HepG2 (cell line): ENCODE results near the gene COL18A1. TPM values are rescaled to one million over a fixed set of nuclear protein-coding genes. Genes with fewer than 3 reads are reported as not detected.

Source experiments
- CBX5 ChIP-seq: sonication (generic); formaldehyde crosslinking; IDR thresholded peaks from 2 replicates; pipeline ENCODE4 v1.4.0; 2020; ENCODE audit warnings: missing genetic modification reagents, borderline replicate concordance
- CREB3 ChIP-seq: sonication (generic); formaldehyde crosslinking; IDR thresholded peaks from 2 replicates; pipeline ENCODE4 v1.5.0; 2020; ENCODE audit warnings: missing genetic modification reagents
- DDIT3 ChIP-seq: sonication (generic); formaldehyde crosslinking; IDR thresholded peaks from 2 replicates; pipeline ENCODE4 v1.4.0; 2020; ENCODE audit warnings: mild to moderate bottlenecking, missing genetic modification reagents
- JDP2 ChIP-seq: sonication (generic); formaldehyde crosslinking; IDR thresholded peaks from 2 replicates; pipeline ENCODE4 v1.8.1; 2022; ENCODE audit warnings: missing genetic modification reagents, borderline replicate concordance
- MATR3 ChIP-seq: sonication (generic); formaldehyde crosslinking; IDR thresholded peaks from 2 replicates; pipeline ENCODE4 v1.4.0; 2020; ENCODE audit warnings: missing genetic modification reagents
- PBX2 ChIP-seq: IDR thresholded peaks from 2 replicates; pipeline ENCODE4 v1.6.1; 2016; ENCODE audit warnings: control low read depth
- PHB2 ChIP-seq: fragments of 450-650 bp; IDR thresholded peaks from 2 replicates; pipeline ENCODE4 v1.6.1; 2018; ENCODE audit not compliant: partially characterized antibody
- REPIN1 ChIP-seq: sonication (generic); formaldehyde crosslinking; IDR thresholded peaks from 2 replicates; pipeline ENCODE4 v1.8.0; 2022; ENCODE audit warnings: missing genetic modification reagents, low read depth, mild to moderate bottlenecking, borderline replicate concordance
- RFX1 ChIP-seq: fragments of 450-650 bp; IDR thresholded peaks from 2 replicates; pipeline ENCODE4 v1.6.1; 2017
- SMAD9 ChIP-seq: sonication (generic); formaldehyde crosslinking; IDR thresholded peaks from 2 replicates; pipeline ENCODE4 v1.5.1; 2020; ENCODE audit warnings: mild to moderate bottlenecking, missing genetic modification reagents
- SMARCC2 ChIP-seq: fragments of 450-650 bp; IDR thresholded peaks from 2 replicates; pipeline ENCODE4 v1.6.1; 2017; ENCODE audit warnings: antibody characterized with exemption, mild to moderate bottlenecking
- SNAPC2 ChIP-seq: sonication (generic); formaldehyde crosslinking; IDR thresholded peaks from 2 replicates; pipeline ENCODE4 v1.8.1; 2022; ENCODE audit warnings: mild to moderate bottlenecking, missing genetic modification reagents
- ZIK1 ChIP-seq: sonication (generic); formaldehyde crosslinking; IDR thresholded peaks from 2 replicates; pipeline ENCODE4 v1.5.0; 2020; ENCODE audit warnings: mild to moderate bottlenecking, low read depth, missing genetic modification reagents, borderline replicate concordance
- ZNF205 ChIP-seq: IDR thresholded peaks from 2 replicates; pipeline ENCODE4 v1.6.1; 2018; ENCODE audit warnings: missing biosample characterization, missing genetic modification reagents
- ZNF3 ChIP-seq: IDR thresholded peaks from 2 replicates; pipeline ENCODE4 v1.7.0; 2017; ENCODE audit warnings: inconsistent platforms
- ZNF446 ChIP-seq: sonication (generic); formaldehyde crosslinking; IDR thresholded peaks from 2 replicates; pipeline ENCODE4 v1.5.0; 2020; ENCODE audit warnings: mild to moderate bottlenecking, missing genetic modification reagents
- ZNF552 ChIP-seq: sonication (generic); formaldehyde crosslinking; IDR thresholded peaks from 2 replicates; pipeline ENCODE4 v1.9.0; 2022; ENCODE audit warnings: missing genetic modification reagents, mild to moderate bottlenecking, borderline replicate concordance
- ZNF569 ChIP-seq: sonication (generic); formaldehyde crosslinking; IDR thresholded peaks from 2 replicates; pipeline ENCODE4 v1.5.0; 2020; ENCODE audit warnings: mild to moderate bottlenecking, missing genetic modification reagents, moderate library complexity, borderline replicate concordance
- ZNF773 ChIP-seq: sonication (generic); formaldehyde crosslinking; IDR thresholded peaks from 2 replicates; pipeline ENCODE4 v1.4.0; 2020; ENCODE audit warnings: missing genetic modification reagents, borderline replicate concordance
- ZSCAN22 ChIP-seq: sonication (generic); formaldehyde crosslinking; IDR thresholded peaks from 2 replicates; pipeline ENCODE4 v1.4.0; 2020; ENCODE audit warnings: mild to moderate bottlenecking, missing genetic modification reagents
- polyA plus RNA-seq, 8 experiments: library from polyadenylated mRNA; depleted of rRNA in 3 of 8; stranded (reverse) in 7 of 8; unstranded in 1 of 8; fragments of >200 nt; fragmentation: Illumina TruSeq in 4 of 8; extraction: Trizol in 4 of 8; gene quantifications; 2 replicates each; pipeline versions ENCODE4 v1.2.1 to v1.2.3, GENCODE V29; 2011 to 2016; ENCODE audit warnings: low read depth in 4 of 8, missing spikeins in 1 of 8, mixed read lengths in 1 of 8; ENCODE audit not compliant: insufficient read depth in 1 of 8
- total RNA-seq, 5 experiments: library from RNA; depleted of rRNA; stranded (reverse); fragments of >200 nt; fragmentation: Illumina TruSeq; extraction: Trizol; gene quantifications; 2 replicates each; pipeline ENCODE4 v1.2.3, GENCODE V29; 2016; ENCODE audit warnings: low read depth in 1 of 5
- TF ChIP-seq, protein P1 (sequence below): sonication (generic); formaldehyde crosslinking; IDR thresholded peaks from 2 replicates; pipeline ENCODE4 v1.4.0; 2020; ENCODE audit warnings: missing genetic modification reagents
- TF ChIP-seq, protein P2 (sequence below): sonication (generic); formaldehyde crosslinking; IDR thresholded peaks from 2 replicates; pipeline ENCODE4 v1.5.0; 2020; ENCODE audit warnings: missing genetic modification reagents, mild to moderate bottlenecking, borderline replicate concordance

COL18A1 gene
- total and polyA plus RNA-seq, 2 of the 13 experiments (the other 11 are each of a cell fraction or from before 2014, with no cell fraction given) = 79.0 to 102 TPM

- no peak for TF ChIP-seq ZNF569 (CRISPR knock-in tag)
- no peak for TF ChIP-seq ZNF552 (CRISPR knock-in tag)
- no peak for TF ChIP-seq ZIK1 (CRISPR knock-in tag)
- TF ChIP-seq CBX5 (CRISPR knock-in tag) = peak; percentile 62; the same call in 1 of the 2 replicates
- no peak for TF ChIP-seq RFX1
- peak; percentile 35; the same call in 1 of the 2 replicates for TF ChIP-seq ZSCAN22
- no peak for TF ChIP-seq ZNF773
- TF ChIP-seq, protein P1, sequence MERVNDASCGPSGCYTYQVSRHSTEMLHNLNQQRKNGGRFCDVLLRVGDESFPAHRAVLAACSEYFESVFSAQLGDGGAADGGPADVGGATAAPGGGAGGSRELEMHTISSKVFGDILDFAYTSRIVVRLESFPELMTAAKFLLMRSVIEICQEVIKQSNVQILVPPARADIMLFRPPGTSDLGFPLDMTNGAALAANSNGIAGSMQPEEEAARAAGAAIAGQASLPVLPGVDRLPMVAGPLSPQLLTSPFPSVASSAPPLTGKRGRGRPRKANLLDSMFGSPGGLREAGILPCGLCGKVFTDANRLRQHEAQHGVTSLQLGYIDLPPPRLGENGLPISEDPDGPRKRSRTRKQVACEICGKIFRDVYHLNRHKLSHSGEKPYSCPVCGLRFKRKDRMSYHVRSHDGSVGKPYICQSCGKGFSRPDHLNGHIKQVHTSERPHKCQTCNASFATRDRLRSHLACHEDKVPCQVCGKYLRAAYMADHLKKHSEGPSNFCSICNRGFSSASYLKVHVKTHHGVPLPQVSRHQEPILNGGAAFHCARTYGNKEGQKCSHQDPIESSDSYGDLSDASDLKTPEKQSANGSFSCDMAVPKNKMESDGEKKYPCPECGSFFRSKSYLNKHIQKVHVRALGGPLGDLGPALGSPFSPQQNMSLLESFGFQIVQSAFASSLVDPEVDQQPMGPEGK = peak; percentile 96
- no peak for TF ChIP-seq DDIT3 (CRISPR knock-in tag)
- no peak for TF ChIP-seq ZNF3 (CRISPR knock-in tag)
- TF ChIP-seq ZNF446 (CRISPR knock-in tag) = no peak
- no peak for TF ChIP-seq JDP2 (CRISPR knock-in tag)
- peak; percentile 40; the same call in 1 of the 2 replicates for TF ChIP-seq REPIN1 (CRISPR knock-in tag)
- TF ChIP-seq PBX2 (CRISPR knock-in tag) = no peak
- no peak for TF ChIP-seq CREB3 (CRISPR knock-in tag)
- TF ChIP-seq, protein P2, sequence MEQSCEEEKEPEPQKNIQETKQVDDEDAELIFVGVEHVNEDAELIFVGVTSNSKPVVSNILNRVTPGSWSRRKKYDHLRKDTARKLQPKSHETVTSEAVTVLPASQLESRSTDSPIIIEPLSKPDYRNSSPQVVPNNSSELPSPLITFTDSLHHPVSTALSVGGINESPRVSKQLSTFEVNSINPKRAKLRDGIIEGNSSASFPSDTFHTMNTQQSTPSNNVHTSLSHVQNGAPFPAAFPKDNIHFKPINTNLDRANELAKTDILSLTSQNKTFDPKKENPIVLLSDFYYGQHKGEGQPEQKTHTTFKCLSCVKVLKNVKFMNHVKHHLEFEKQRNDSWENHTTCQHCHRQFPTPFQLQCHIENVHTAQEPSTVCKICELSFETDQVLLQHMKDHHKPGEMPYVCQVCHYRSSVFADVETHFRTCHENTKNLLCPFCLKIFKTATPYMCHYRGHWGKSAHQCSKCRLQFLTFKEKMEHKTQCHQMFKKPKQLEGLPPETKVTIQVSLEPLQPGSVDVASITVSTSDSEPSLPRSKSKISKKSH (CRISPR knock-in tag) = peak; percentile 65; the same call in 1 of the 2 replicates
- TF ChIP-seq MATR3 (CRISPR knock-in tag) = no peak
- TF ChIP-seq SNAPC2 (CRISPR knock-in tag) = no peak; the same call in 1 of the 2 replicates
- peak; percentile 80; the same call in 1 of the 2 replicates for TF ChIP-seq ZNF205
- no peak for TF ChIP-seq PHB2
- TF ChIP-seq SMARCC2 = no peak
- TF ChIP-seq SMAD9 = no peak
Observed at GRCh38 chr21:45430521-45431501, 25.8 kb downstream of the COL18A1 start (continued).
